Sigmoid colon (tissue), 7 donors: Measurements from ENCODE around the gene OR5H15. TPM values are rescaled to one million over a fixed set of nuclear protein-coding genes. Genes with fewer than 3 reads are reported as not detected.

Experiments used
- DNase-seq: peaks from one replicate; pipeline ENCODE4 v3.0.0-alpha.2; 2019
- H3K27ac ChIP-seq, 4 donors: fragments of 200-600 bp; sonication (generic); one replicate each; pipeline ENCODE4 v1.5.1; 2016 to 2019; ENCODE audit warnings: mild to moderate bottlenecking in 1 of 4
- H3K27me3 ChIP-seq, 3 donors: fragments of 200-600 bp; sonication (generic); one replicate each; pipeline ENCODE4 v1.5.1; 2019; ENCODE audit warnings: mild to moderate bottlenecking in 1 of 3
- H3K36me3 ChIP-seq, 4 donors: fragments of 200-600 bp; sonication (generic); one replicate each; pipeline ENCODE4 v1.5.1; 2016 to 2019
- H3K4me1 ChIP-seq, 4 donors: fragments of 200-600 bp; sonication (generic); one replicate each; pipeline ENCODE4 v1.5.1; 2017 to 2019
- H3K4me3 ChIP-seq, 4 donors: fragments of 200-600 bp; sonication (generic); one replicate each; pipeline ENCODE4 v1.5.1; 2017 to 2019; ENCODE audit warnings: mild to moderate bottlenecking in 2 of 4, moderate library complexity in 1 of 4
- H3K9me3 ChIP-seq, 4 donors: fragments of 200-600 bp in 3 of 4; sonication (generic) in 3 of 4; one replicate each; pipeline versions ENCODE4 v1.5.1 to v1.6.1; 2013 to 2019
- CTCF ChIP-seq, 4 experiments: fragments of 450-650 bp in 3 of 4; fragments of 200-600 bp in 1 of 4; IDR thresholded peaks; one replicate each; pipeline ENCODE4 v1.5.1; 2016 to 2019; ENCODE audit warnings: antibody characterized with exemption in 4 of 4, mild to moderate bottlenecking in 3 of 4, moderate library complexity in 2 of 4
- EP300 ChIP-seq, 4 donors: sonication (generic); formaldehyde crosslinking; IDR thresholded peaks; one replicate each; pipeline ENCODE4 v1.6.1; 2017; ENCODE audit warnings: antibody characterized with exemption in 4 of 4
- POLR2A ChIP-seq, 2 donors: fragments of 450-650 bp; IDR thresholded peaks; one replicate each; pipeline ENCODE4 v1.6.1; 2016; ENCODE audit warnings: antibody characterized with exemption in 2 of 2, mild to moderate bottlenecking in 2 of 2, moderate library complexity in 2 of 2
- POLR2AphosphoS5 ChIP-seq, 4 donors: sonication (generic); formaldehyde crosslinking; IDR thresholded peaks; one replicate each; pipeline ENCODE4 v1.6.1; 2017; ENCODE audit warnings: antibody characterized with exemption in 4 of 4
- WGBS, 2 donors: extraction: QIAGEN DNeasy Blood & Tissue Kit; methylation state at CpG; one replicate each; pipeline ENCODE4 v1.1.7; 2013; 5-methylcytosine and 5-hydroxymethylcytosine counted together
- intact Hi-C: fragments of 100-400 bp; cut with DNase I; formaldehyde crosslinking; loops from one replicate; pipeline ENCODE4 v1.15.1; 2023
- polyA plus RNA-seq, 3 donors: library from polyadenylated mRNA; stranded (reverse); fragments of 200-250 nt; gene quantifications; one replicate each; pipeline ENCODE4 v1.2.3, GENCODE V29; 2013
- total RNA-seq, 4 donors: library from RNA; depleted of rRNA; stranded (reverse); fragments of >200 nt; gene quantifications; one replicate each; pipeline ENCODE4 v1.1.0, GENCODE V29; 2016
- donor health status: healthy with polysubstance abuse.
- donor health status: Bipolar disorder and iron deficiency.
- donor health status: healthy.

Gene OR5H15
- total and polyA plus RNA-seq, 7 donors: not detected

GRCh38 chr3:98213276-98213675, 46.8 kb downstream of the OR5H15 start:
- DNase-seq: no peak
- intact Hi-C loops: no loop called here

GRCh38 chr3:98215051-98215450, 48.6 kb downstream of the OR5H15 start:
- intact Hi-C loops: no loop called here

More at GRCh38 chr3:98213276-98213675, 46.8 kb downstream of the OR5H15 start:
- Histone ChIP-seq H3K4me3 (no peak overlapping the region), H3K27ac (no peak overlapping the region), H3K4me1 (no peaks in the 10 kb centered on the region), H3K9me3 (no peaks in the 10 kb centered on the region), H3K36me3 (no peaks in the 10 kb centered on the region), H3K27me3 (no peaks in the 10 kb centered on the region)
- TF ChIP-seq CTCF (IDR thresholded peaks at IDR 0.05): no peak
- no peak for TF ChIP-seq POLR2A (IDR thresholded peaks at IDR 0.05)
- TF ChIP-seq EP300 (IDR thresholded peaks at IDR 0.05): no peak
- TF ChIP-seq POLR2AphosphoS5 (IDR thresholded peaks at IDR 0.05): no peak
- WGBS, 2 donors: 46 to 56% methylated on average over 7 of the region's 7 CpGs

More at GRCh38 chr3:98215051-98215450, 48.6 kb downstream of the OR5H15 start:
- no peak for DNase-seq
- no peak overlapping the region for H3K27ac ChIP-seq
- H3K36me3 ChIP-seq: no peaks in the 10 kb centered on the region
- WGBS, 2 donors: 58 to 76% methylated on average over 3 of the region's 3 CpGs
- H3K4me3 ChIP-seq: no peak overlapping the region
- no peaks in the 10 kb centered on the region for H3K9me3 ChIP-seq
- TF ChIP-seq POLR2A (IDR thresholded peaks at IDR 0.05): no peak
- TF ChIP-seq POLR2AphosphoS5 (IDR thresholded peaks at IDR 0.05): no peak
- TF ChIP-seq CTCF (IDR thresholded peaks at IDR 0.05): no peak
- TF ChIP-seq EP300 (IDR thresholded peaks at IDR 0.05): no peak
- no peaks in the 10 kb centered on the region for H3K27me3 ChIP-seq
- H3K4me1 ChIP-seq: no peaks in the 10 kb centered on the region

Other genes with a start within 250 kb of the OR5H15 start
- gene RIOX2, start 194.3 kb upstream of the OR5H15 start, total RNA-seq: 10 to 100 TPM; 16.8 to 23.5 (median 21.0) TPM
- gene RIOX2, start 194.3 kb upstream of the OR5H15 start, polyA plus RNA-seq: 10 to 100 TPM in 2 of 3 donors, 1 to 10 TPM in 1; 9.0 to 16.6 (median 15.3) TPM
- not detected for gene GABRR3, start 131.4 kb upstream of the OR5H15 start, total RNA-seq
- not detected for gene GABRR3, start 131.4 kb upstream of the OR5H15 start, polyA plus RNA-seq
- gene OR5AC2, start 79.5 kb upstream of the OR5H15 start, total RNA-seq: not detected
- not detected for gene OR5AC2, start 79.5 kb upstream of the OR5H15 start, polyA plus RNA-seq
- not detected for gene OR5H1, start 36.0 kb upstream of the OR5H15 start, total RNA-seq
- gene OR5H1, start 36.0 kb upstream of the OR5H15 start, polyA plus RNA-seq: not detected
- not detected for gene OR5H14, start 19.2 kb upstream of the OR5H15 start, total RNA-seq
- gene OR5H14, start 19.2 kb upstream of the OR5H15 start, polyA plus RNA-seq: not detected
- not detected for gene OR5H6, start 97.5 kb downstream of the OR5H15 start, total RNA-seq
- not detected for gene OR5H6, start 97.5 kb downstream of the OR5H15 start, polyA plus RNA-seq
- gene OR5H2, start 115.8 kb downstream of the OR5H15 start, total RNA-seq: not detected
- gene OR5H2, start 115.8 kb downstream of the OR5H15 start, polyA plus RNA-seq: not detected
- gene OR5K4, start 187.2 kb downstream of the OR5H15 start, total RNA-seq: not detected
- gene OR5K4, start 187.2 kb downstream of the OR5H15 start, polyA plus RNA-seq: not detected
- not detected for gene OR5K3, start 224.0 kb downstream of the OR5H15 start, total RNA-seq
- gene OR5K3, start 224.0 kb downstream of the OR5H15 start, polyA plus RNA-seq: not detected